Uterus (tissue), 4 donors: ENCODE measurements around the gene C1orf141. TPM values are rescaled to one million over a fixed set of nuclear protein-coding genes. Genes with fewer than 3 reads are reported as not detected.

Source experiments
- DNase-seq, 2 donors: peaks; one replicate each; pipeline ENCODE4 v3.0.0-alpha.2; 2019 to 2020
- H3K27ac ChIP-seq, 2 donors: fragments of 200-600 bp; sonication (generic); 1 replicate in 1 of 2; 2 replicates in 1 of 2; pipeline ENCODE4 v1.5.1; 2016 to 2018
- H3K27me3 ChIP-seq, 2 donors: fragments of 200-600 bp; sonication (generic); one replicate each; pipeline ENCODE4 v1.5.1; 2018 to 2019; ENCODE audit warnings: control low read depth in 1 of 2
- H3K36me3 ChIP-seq, 2 donors: fragments of 200-600 bp; sonication (generic); one replicate each; pipeline ENCODE4 v1.5.1; 2019; ENCODE audit warnings: control low read depth in 1 of 2
- H3K4me1 ChIP-seq, 2 donors: fragments of 200-600 bp; sonication (generic); one replicate each; pipeline ENCODE4 v1.5.1; 2018 to 2019; ENCODE audit warnings: control low read depth in 1 of 2
- H3K4me3 ChIP-seq, 2 donors: fragments of 200-600 bp; sonication (generic); 1 replicate in 1 of 2; 2 replicates in 1 of 2; pipeline ENCODE4 v1.5.1; 2018 to 2019; ENCODE audit warnings: mild to moderate bottlenecking in 1 of 2
- H3K9me3 ChIP-seq, 2 donors: fragments of 200-600 bp; sonication (generic); one replicate each; pipeline ENCODE4 v1.5.1; 2019; ENCODE audit warnings: control low read depth in 1 of 2
- CTCF ChIP-seq, 4 experiments: fragments of 200-600 bp in 2 of 4; fragments of 450-650 bp in 2 of 4; sonication (generic) in 2 of 4; IDR thresholded peaks; one replicate each; pipeline ENCODE4 v1.5.1; 2016 to 2019; ENCODE audit warnings: antibody characterized with exemption in 4 of 4, mild to moderate bottlenecking in 2 of 4, moderate library complexity in 1 of 4
- POLR2A ChIP-seq, 2 donors: fragments of 450-650 bp; IDR thresholded peaks; one replicate each; pipeline ENCODE4 v1.6.1; 2016; ENCODE audit warnings: antibody characterized with exemption in 2 of 2, mild to moderate bottlenecking in 1 of 2, moderate library complexity in 1 of 2
- intact Hi-C: fragments of 100-400 bp; cut with DNase I; formaldehyde crosslinking; loops from one replicate; pipeline ENCODE4 v1.15.1; 2023; ENCODE audit warnings: low total_unique reads
- total RNA-seq, 4 donors: library from RNA; depleted of rRNA in 3 of 4; stranded (reverse); fragments of >200 nt in 3 of 4; gene quantifications; one replicate each; pipeline versions ENCODE4 v1.1.0 to v1.2.4, GENCODE V29; 2014 to 2023
- donor health status: DM: yes; HTN: yes; CAD: no.

The C1orf141 gene
- total RNA-seq, 4 donors from 2014 or later, result not detected

GRCh38 chr1:67166196-67166595, 31.4 kb upstream of the C1orf141 start, which contains the start of gene IL23R:
IL23R (plus strand) TSS chr1:67166454; CDS start chr1:67168121, 1,667 bp downstream.
- intact Hi-C loops, result no loop called here
- no peaks in the 10 kb centered on the region for H3K27me3 ChIP-seq

GRCh38 chr1:67165468-67166041, 30.8 kb upstream of the C1orf141 start:
- H3K36me3 ChIP-seq, result no peaks in the 10 kb centered on the region
- H3K27ac ChIP-seq, result no peak overlapping the region
- H3K9me3 ChIP-seq, result no peaks in the 10 kb centered on the region
- intact Hi-C loops, result no loop called here
- H3K27me3 ChIP-seq, result no peaks in the 10 kb centered on the region
- no peak for DNase-seq
- TF ChIP-seq POLR2A (IDR thresholded peaks at IDR 0.05), result no peak
- H3K4me3 ChIP-seq, result no peak overlapping the region
- H3K4me1 ChIP-seq, result no peaks in the 10 kb centered on the region

More at GRCh38 chr1:67166196-67166595, 31.4 kb upstream of the C1orf141 start, which contains the start of gene IL23R:
- TF ChIP-seq POLR2A (IDR thresholded peaks at IDR 0.05) (no peak), CTCF (IDR thresholded peaks at IDR 0.05) (no peak)
- Histone ChIP-seq H3K9me3 (no peaks in the 10 kb centered on the region), H3K27ac (no peak within 1 kb of the TSS), H3K4me3 (no peak within 1 kb of the TSS), H3K36me3 (no peaks in the 10 kb centered on the region), H3K4me1 (no peaks in the 10 kb centered on the region)
- no peak for DNase-seq

DNA sequence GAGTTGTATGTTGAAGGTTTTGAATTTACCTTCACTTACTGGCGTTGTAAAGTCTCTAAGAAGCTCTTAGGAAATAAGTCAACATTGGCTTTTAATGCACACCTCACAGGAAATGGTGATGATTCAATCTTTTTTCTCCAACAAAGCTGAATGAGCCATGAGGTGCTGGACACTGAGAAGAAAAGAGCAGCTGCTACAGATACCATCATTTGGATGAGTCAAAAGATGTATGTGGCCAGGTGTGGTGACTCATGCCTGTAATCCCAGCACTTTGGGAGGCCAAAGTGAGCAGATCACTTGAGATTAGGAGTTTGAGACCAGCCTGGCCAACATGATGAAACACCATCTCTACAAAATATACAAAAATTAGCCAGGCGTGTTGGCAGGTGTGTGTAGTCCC, 28.2 kb upstream of the C1orf141 start:
- H3K36me3 ChIP-seq, result no peaks in the 10 kb centered on the region
- H3K9me3 ChIP-seq, result no peaks in the 10 kb centered on the region
- H3K27ac ChIP-seq, result no peak overlapping the region
- no peak overlapping the region for H3K4me3 ChIP-seq
- TF ChIP-seq POLR2A (IDR thresholded peaks at IDR 0.05), result no peak
- TF ChIP-seq CTCF (IDR thresholded peaks at IDR 0.05), result no peak
- H3K4me1 ChIP-seq, result no peaks in the 10 kb centered on the region
- intact Hi-C loops, result no loop called here
- H3K27me3 ChIP-seq, result no peaks in the 10 kb centered on the region
- DNase-seq, result no peak

DNA sequence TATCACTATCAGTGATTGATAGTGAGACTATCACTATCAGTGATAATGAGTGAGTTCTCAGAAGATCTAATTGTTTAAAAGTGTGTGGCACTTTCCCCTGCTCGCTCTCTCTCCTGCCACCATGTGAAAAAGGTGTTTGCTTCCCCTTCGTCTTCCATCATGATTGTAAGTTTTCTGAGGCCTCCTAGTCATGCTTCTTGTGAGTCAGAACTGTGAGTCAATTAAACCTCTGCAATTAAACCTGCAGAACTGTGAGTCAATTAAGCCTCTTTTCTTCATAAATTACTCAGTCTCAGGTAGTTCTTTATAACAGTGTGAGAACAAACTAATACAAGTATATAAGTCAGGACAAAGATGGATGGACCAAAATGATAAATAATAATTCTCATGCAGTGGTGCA, 24.5 kb upstream of the C1orf141 start:
- H3K4me1 ChIP-seq, result no peaks in the 10 kb centered on the region
- TF ChIP-seq CTCF (IDR thresholded peaks at IDR 0.05), result no peak
- intact Hi-C loops, result no loop called here
- no peak overlapping the region for H3K27ac ChIP-seq
- H3K4me3 ChIP-seq, result no peak overlapping the region
- H3K27me3 ChIP-seq, result no peaks in the 10 kb centered on the region
- no peaks in the 10 kb centered on the region for H3K36me3 ChIP-seq
- DNase-seq, result no peak
- no peaks in the 10 kb centered on the region for H3K9me3 ChIP-seq

DNA sequence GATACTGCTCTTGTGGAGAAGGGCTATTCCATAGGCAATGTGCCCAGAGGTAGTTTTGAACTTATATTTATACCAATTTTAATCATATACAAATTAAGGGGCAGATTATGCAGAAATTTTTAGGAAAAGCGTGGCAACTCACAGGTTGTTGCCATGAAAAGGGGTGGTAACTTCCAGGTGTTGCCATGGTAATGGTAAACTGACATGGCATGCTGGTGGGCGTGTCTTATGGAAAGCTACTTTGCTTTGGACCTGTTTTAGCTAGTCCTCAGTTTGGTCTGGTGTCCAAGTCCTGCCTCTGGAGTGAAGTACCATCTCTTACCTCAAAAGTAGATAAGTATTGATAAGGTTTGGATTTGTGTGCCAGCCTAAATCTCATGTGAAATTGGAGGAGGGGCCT, 23.6 kb upstream of the C1orf141 start:
- intact Hi-C loops, result no loop called here
- no peaks in the 10 kb centered on the region for H3K9me3 ChIP-seq
- TF ChIP-seq POLR2A (IDR thresholded peaks at IDR 0.05) (no peak), CTCF (IDR thresholded peaks at IDR 0.05) (no peak)
- H3K27me3 ChIP-seq, result no peaks in the 10 kb centered on the region
- DNase-seq, result no peak
- H3K4me3 ChIP-seq, result no peak overlapping the region
- no peaks in the 10 kb centered on the region for H3K36me3 ChIP-seq
- no peaks in the 10 kb centered on the region for H3K4me1 ChIP-seq
- H3K27ac ChIP-seq, result no peak overlapping the region

- intact Hi-C loops, result no loop called here
- no peaks in the 10 kb centered on the region for H3K4me1 ChIP-seq
- H3K27me3 ChIP-seq, result no peaks in the 10 kb centered on the region
- no peak overlapping the region for H3K27ac ChIP-seq
- TF ChIP-seq POLR2A (IDR thresholded peaks at IDR 0.05) (no peak), CTCF (IDR thresholded peaks at IDR 0.05) (no peak)
- no peak overlapping the region for H3K4me3 ChIP-seq
- no peaks in the 10 kb centered on the region for H3K36me3 ChIP-seq
- H3K9me3 ChIP-seq, result no peaks in the 10 kb centered on the region
- no peak for DNase-seq
These were observed 16.2 kb upstream of the C1orf141 start for GRCh38 chr1:67150931-67151330.
